ENCODE measurements around the gene ZNF616. TPM values are rescaled to one million over a fixed set of nuclear protein-coding genes. Genes with fewer than 3 reads are reported as not detected.

The ZNF616 gene
- total RNA-seq, 1 experiment from 2014 or later = 9.7 TPM

DNA sequence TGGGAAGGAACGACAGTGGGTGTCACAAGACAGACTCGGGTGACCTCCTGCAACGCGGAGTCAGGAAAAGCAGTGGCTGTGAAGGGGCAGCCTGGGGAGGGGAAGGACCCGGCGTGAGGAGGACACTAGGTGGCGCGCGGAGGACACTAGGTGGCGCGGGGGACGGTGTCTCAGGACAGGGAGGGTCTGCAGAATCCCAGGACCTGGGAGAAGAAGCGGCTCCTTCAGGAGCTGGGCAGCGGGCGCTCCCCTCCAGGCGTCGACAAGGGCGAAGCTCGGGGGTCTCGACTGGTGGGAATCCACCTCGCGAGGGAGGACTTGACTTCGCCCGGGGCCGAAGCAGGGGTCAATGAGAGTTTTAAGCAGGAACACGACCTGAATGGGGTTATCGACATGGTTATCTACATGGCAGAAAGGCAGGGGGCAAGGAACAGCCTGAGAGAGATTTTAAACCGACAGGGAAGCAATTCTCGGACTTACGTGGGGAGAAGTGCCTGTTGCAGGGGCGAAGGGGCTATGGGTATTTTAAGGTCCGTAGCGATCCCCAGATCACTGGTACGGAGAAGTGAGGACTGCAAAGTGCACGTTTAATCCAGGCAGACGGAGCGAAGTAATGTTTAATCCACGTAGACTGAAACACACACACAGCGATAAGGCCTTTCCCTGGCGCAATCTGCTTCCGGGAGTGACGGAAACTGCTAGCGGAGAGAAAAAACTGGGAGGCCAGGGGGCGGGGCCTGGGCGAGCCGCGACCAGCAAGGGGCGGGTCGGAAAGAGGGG lies at the start of gene ZNF616 (continued):
- TF ChIP-seq ZBTB33 (IDR thresholded peaks at IDR 0.05; ENCODE audit: extremely low read depth, insufficient replicate concordance, low read length) = no peak
- TF ChIP-seq, protein P1, sequence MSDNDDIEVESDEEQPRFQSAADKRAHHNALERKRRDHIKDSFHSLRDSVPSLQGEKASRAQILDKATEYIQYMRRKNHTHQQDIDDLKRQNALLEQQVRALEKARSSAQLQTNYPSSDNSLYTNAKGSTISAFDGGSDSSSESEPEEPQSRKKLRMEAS (IDR thresholded peaks at IDR 0.05) = peak; percentile 48
- peak; percentile 51 for TF ChIP-seq SP1 (IDR thresholded peaks at IDR 0.05; ENCODE audit: low read depth)

GRCh38 chr19:52188822-52189734 lies 49.3 kb upstream of the ZNF616 start:
- DNase-seq (ENCODE audit: low read depth, low spot score) (no peak), ATAC-seq (no peak)
- Histone ChIP-seq H3K9ac (ENCODE audit: low read length) (peak overlapping the region; percentile 64), H3K4me1 (ENCODE audit: control insufficient read depth in 1 of 2, insufficient read depth in 2 of 2, low read length in 2 of 2) (peaks cover 7 to 20% of the 10 kb centered on the region in 2 experiments; a peak in 3 of 4 replicates), H3K27me3 (ENCODE audit: insufficient read depth, low read length) (no peaks in the 10 kb centered on the region), H3K9me3 (ENCODE audit: control insufficient read depth in 1 of 2, insufficient read depth in 1 of 2, low read depth in 1 of 2, low read length in 2 of 2) (no peaks in the 10 kb centered on the region), H3K79me2 (ENCODE audit: insufficient read depth, low read length) (peaks cover 39% of the 10 kb centered on the region), H2AFZ (ENCODE audit: low read depth, low read length, poor library complexity, severe bottlenecking) (no peak overlapping the region), H3K9me2 (ENCODE audit: insufficient read depth) (no peaks in the 10 kb centered on the region), H3K27ac (ENCODE audit: low read depth, low read length) (peak overlapping the region; percentile 95), H3K4me3 (replicated peaks in 1 of 2; ENCODE audit: low read depth in 1 of 2, low read length in 2 of 2) (peak overlapping the region; percentile 58 to 62), H3K4me2 (ENCODE audit: low read length) (peak overlapping the region; percentile 84), H3K36me3 (ENCODE audit: control insufficient read depth in 1 of 2, insufficient read depth in 2 of 2, low read length in 2 of 2) (peaks cover 5 to 10% of the 10 kb centered on the region in 2 experiments; a peak in 2 of 4 replicates), H4K20me1 (ENCODE audit: insufficient read depth) (no peaks in the 10 kb centered on the region)
- ChIA-PET CTCF (no interaction called here), RAD21 (ENCODE audit: low non-redundant PET in 1 of 2, low total read pairs in 2 of 2, uncharacterized antibody in 2 of 2, unreplicated experiment in 2 of 2) (interaction anchor here in 1 of 2 experiments (1.0 kb wide), 1 partner anchor 161 kb away, joined by 3 read pairs; the partner anchor contains the start of gene ZNF614), POLR2A (interaction anchor here (0.6 to 1.3 kb wide), 7 partner anchors 9 to 160 kb away, joined by 3 to 8 read pairs (median 4); no protein-coding TSS in a partner anchor)
- no peak for TF ChIP-seq ELF1 (IDR thresholded peaks at IDR 0.05; ENCODE audit: borderline replicate concordance, low read depth)
- TF ChIP-seq JUND (IDR thresholded peaks at IDR 0.05) = no peak
- TF ChIP-seq ZBTB33 (IDR thresholded peaks at IDR 0.05; ENCODE audit: extremely low read depth, insufficient replicate concordance, low read length) = no peak
- peak; percentile 86 for TF ChIP-seq POLR2AphosphoS5 (IDR thresholded peaks at IDR 0.05; ENCODE audit: low read depth, low read length)
- peak; percentile 77 for TF ChIP-seq POLR2A (IDR thresholded peaks at IDR 0.05; ENCODE audit: borderline replicate concordance, extremely low read depth, insufficient read depth, insufficient read length)
- intact Hi-C loops (cut with micrococcal nuclease) = loop anchor here (1.0 kb wide), 1 partner anchor 50 kb away; the partner anchor contains the start of gene ZNF616
- TSS peak; percentile 94 for BruUV-seq (replicated peaks)

Measured in HCT116 (cell line).